GM23338 (cell line): Measurements from ENCODE around the gene RYR2. TPM values are rescaled to one million over a fixed set of nuclear protein-coding genes. Genes with fewer than 3 reads are reported as not detected.

ENCODE experiments used
- ATAC-seq: fragments of 200-7000 bp; cut with Tn5 transposase; 3 replicates; pipeline ENCODE4 v1.9.1; 2020
- DNase-seq: peaks from one replicate; pipeline ENCODE4 v3.0.0-alpha.2; 2015; ENCODE audit warnings: low spot score
- H2AFZ ChIP-seq: fragments of 200-600 bp; sonication (generic); 2 replicates; pipeline ENCODE4 v1.8.0; 2016; ENCODE audit warnings: antibody characterized with exemption, mild to moderate bottlenecking, moderate library complexity
- H3F3A ChIP-seq: fragments of 200-600 bp; sonication (generic); replicated peaks from 2 replicates; pipeline ENCODE4 v1.8.0; 2017; ENCODE audit warnings: antibody characterized with exemption, mixed run types, low read depth
- H3K27ac ChIP-seq: fragments of 200-600 bp; sonication (generic); 2 replicates; pipeline ENCODE4 v1.6.1; 2016; ENCODE audit warnings: low read depth
- H3K27me3 ChIP-seq: fragments of 200-600 bp; sonication (generic); 2 replicates; pipeline ENCODE4 v1.8.0; 2016; ENCODE audit warnings: mild to moderate bottlenecking, mixed run types, moderate library complexity; ENCODE audit not compliant: insufficient read depth
- H3K36me3 ChIP-seq: fragments of 200-600 bp; sonication (generic); 2 replicates; pipeline ENCODE4 v1.8.0; 2016; ENCODE audit warnings: mild to moderate bottlenecking; ENCODE audit not compliant: insufficient read depth
- H3K4me1 ChIP-seq: fragments of 200-600 bp; sonication (generic); 2 replicates; pipeline ENCODE4 v1.8.0; 2016; ENCODE audit warnings: mild to moderate bottlenecking, moderate library complexity; ENCODE audit not compliant: insufficient read depth
- H3K4me2 ChIP-seq: fragments of 200-600 bp; sonication (generic); 2 replicates; pipeline ENCODE4 v1.7.1; 2017; ENCODE audit warnings: mixed run types
- H3K4me3 ChIP-seq: fragments of 200-600 bp; sonication (generic); 2 replicates; pipeline ENCODE4 v1.6.1; 2016; ENCODE audit warnings: mixed run types
- H3K79me2 ChIP-seq: fragments of 200-600 bp; sonication (generic); replicated peaks from 2 replicates; pipeline ENCODE4 v1.8.0; 2017; ENCODE audit warnings: mild to moderate bottlenecking; ENCODE audit not compliant: insufficient read depth
- H3K9me2 ChIP-seq: fragments of 200-600 bp; sonication (generic); 2 replicates; pipeline ENCODE4 v1.8.0; 2017; ENCODE audit not compliant: insufficient read depth
- H4K20me1 ChIP-seq: fragments of 200-600 bp; sonication (generic); replicated peaks from 2 replicates; pipeline ENCODE4 v1.8.0; 2017; ENCODE audit warnings: mild to moderate bottlenecking; ENCODE audit not compliant: insufficient read depth
- H3K27ac Mint-ChIP-seq: 2 replicates; pipeline ENCODE4 v1.8.0; 2020; ENCODE audit warnings: inconsistent platforms, mild to moderate bottlenecking, moderate library complexity, mixed read lengths
- H3K27me3 Mint-ChIP-seq: 3 replicates; pipeline ENCODE4 v1.8.0; 2022; ENCODE audit warnings: low read depth, mild to moderate bottlenecking, moderate library complexity, mixed read lengths, inconsistent platforms; ENCODE audit not compliant: insufficient read depth, poor library complexity
- H3K36me3 Mint-ChIP-seq: 3 replicates; pipeline ENCODE4 v1.8.0; 2021; ENCODE audit warnings: low read depth, mild to moderate bottlenecking, inconsistent platforms, moderate library complexity, mixed read lengths
- H3K4me1 Mint-ChIP-seq: 3 replicates; pipeline ENCODE4 v1.8.0; 2020; ENCODE audit warnings: mild to moderate bottlenecking, inconsistent platforms, mixed read lengths
- H3K4me3 Mint-ChIP-seq: 3 replicates; pipeline ENCODE4 v1.8.0; 2021; ENCODE audit warnings: moderate library complexity, mild to moderate bottlenecking, inconsistent platforms, mixed read lengths
- H3K9me3 Mint-ChIP-seq: 3 replicates; pipeline ENCODE4 v1.8.0; 2020; ENCODE audit warnings: moderate library complexity, mild to moderate bottlenecking, inconsistent platforms, mixed read lengths
- CREB1 ChIP-seq: fragments of 250-450 bp; sonication (Bioruptor Pico); IDR thresholded peaks from 2 replicates; pipeline ENCODE4 v1.5.0; 2020; ENCODE audit warnings: low read depth, mild to moderate bottlenecking, moderate library complexity
- CTCF ChIP-seq, 2 experiments: fragments of 200-600 bp in 1 of 2; sonication (generic) in 1 of 2; conservative IDR thresholded peaks; 2 replicates each; pipeline versions ENCODE4 v1.5.1 to v1.6.1; 2016 to 2017; ENCODE audit warnings: antibody characterized with exemption in 2 of 2, low read depth in 2 of 2, mild to moderate bottlenecking in 2 of 2, moderate library complexity in 1 of 2
- ETS1 ChIP-seq: IDR thresholded peaks from 2 replicates; pipeline ENCODE4 v1.6.1; 2016; ENCODE audit warnings: antibody characterized with exemption
- EZH2phosphoT487 ChIP-seq: fragments of 200-600 bp; sonication (generic); IDR thresholded peaks from one replicate; pipeline ENCODE4 v1.8.1; 2018; ENCODE audit warnings: antibody characterized with exemption; ENCODE audit not compliant: unreplicated experiment
- JUNB ChIP-seq: IDR thresholded peaks from one replicate; pipeline ENCODE4 v1.6.1; 2016; ENCODE audit warnings: antibody characterized with exemption; ENCODE audit not compliant: unreplicated experiment
- NANOG ChIP-seq: IDR thresholded peaks from 2 replicates; pipeline ENCODE4 v1.6.1; 2016; ENCODE audit warnings: antibody characterized with exemption, borderline replicate concordance
- POLR2AphosphoS5 ChIP-seq: IDR thresholded peaks from 2 replicates; pipeline ENCODE4 v1.6.1; 2016; ENCODE audit warnings: antibody characterized with exemption, low read depth
- STAT1 ChIP-seq: IDR thresholded peaks from one replicate; pipeline ENCODE4 v1.6.1; 2016; ENCODE audit warnings: antibody characterized with exemption; ENCODE audit not compliant: unreplicated experiment
- ZNF114 ChIP-seq: fragments of 250-450 bp; sonication (Bioruptor Pico); IDR thresholded peaks from 2 replicates; pipeline ENCODE4 v1.5.0; 2020; ENCODE audit warnings: mild to moderate bottlenecking, moderate library complexity
- polyA plus RNA-seq: library from polyadenylated mRNA; unstranded; fragments of >200 nt; fragmentation: Nextera tagmentation; extraction: Ambion mirVana; gene quantifications from 2 replicates; pipeline ENCODE4 v1.2.1, GENCODE V29; 2016
- total RNA-seq: library from RNA; depleted of rRNA; stranded (reverse); fragments of >200 nt; shearing (Covaris generic); gene quantifications from 2 replicates; pipeline ENCODE4 v1.2.3, GENCODE V29; 2014
- TF ChIP-seq, protein P1 (sequence below): IDR thresholded peaks from one replicate; pipeline ENCODE4 v1.6.1; 2018; ENCODE audit warnings: antibody characterized with exemption; ENCODE audit not compliant: unreplicated experiment

RYR2 gene
- total and polyA plus RNA-seq, 2 experiments from 2014 or later, result 8.9 to 10.0 TPM

GRCh38 chr1:237760951-237761350 lies 719.0 kb downstream of the RYR2 start:
- Histone ChIP-seq H3K79me2 (no peaks in the 10 kb centered on the region), H3F3A (no peaks in the 10 kb centered on the region), H3K4me3 (no peak overlapping the region), H3K4me2 (no peak overlapping the region), H3K27ac (no peak overlapping the region), H3K27me3 (no peaks in the 10 kb centered on the region), H3K9me2 (no peaks in the 10 kb centered on the region), H3K4me1 (no peaks in the 10 kb centered on the region), H2AFZ (no peak overlapping the region), H3K36me3 (no peaks in the 10 kb centered on the region), H4K20me1 (no peaks in the 10 kb centered on the region)
- TF ChIP-seq, protein P1, sequence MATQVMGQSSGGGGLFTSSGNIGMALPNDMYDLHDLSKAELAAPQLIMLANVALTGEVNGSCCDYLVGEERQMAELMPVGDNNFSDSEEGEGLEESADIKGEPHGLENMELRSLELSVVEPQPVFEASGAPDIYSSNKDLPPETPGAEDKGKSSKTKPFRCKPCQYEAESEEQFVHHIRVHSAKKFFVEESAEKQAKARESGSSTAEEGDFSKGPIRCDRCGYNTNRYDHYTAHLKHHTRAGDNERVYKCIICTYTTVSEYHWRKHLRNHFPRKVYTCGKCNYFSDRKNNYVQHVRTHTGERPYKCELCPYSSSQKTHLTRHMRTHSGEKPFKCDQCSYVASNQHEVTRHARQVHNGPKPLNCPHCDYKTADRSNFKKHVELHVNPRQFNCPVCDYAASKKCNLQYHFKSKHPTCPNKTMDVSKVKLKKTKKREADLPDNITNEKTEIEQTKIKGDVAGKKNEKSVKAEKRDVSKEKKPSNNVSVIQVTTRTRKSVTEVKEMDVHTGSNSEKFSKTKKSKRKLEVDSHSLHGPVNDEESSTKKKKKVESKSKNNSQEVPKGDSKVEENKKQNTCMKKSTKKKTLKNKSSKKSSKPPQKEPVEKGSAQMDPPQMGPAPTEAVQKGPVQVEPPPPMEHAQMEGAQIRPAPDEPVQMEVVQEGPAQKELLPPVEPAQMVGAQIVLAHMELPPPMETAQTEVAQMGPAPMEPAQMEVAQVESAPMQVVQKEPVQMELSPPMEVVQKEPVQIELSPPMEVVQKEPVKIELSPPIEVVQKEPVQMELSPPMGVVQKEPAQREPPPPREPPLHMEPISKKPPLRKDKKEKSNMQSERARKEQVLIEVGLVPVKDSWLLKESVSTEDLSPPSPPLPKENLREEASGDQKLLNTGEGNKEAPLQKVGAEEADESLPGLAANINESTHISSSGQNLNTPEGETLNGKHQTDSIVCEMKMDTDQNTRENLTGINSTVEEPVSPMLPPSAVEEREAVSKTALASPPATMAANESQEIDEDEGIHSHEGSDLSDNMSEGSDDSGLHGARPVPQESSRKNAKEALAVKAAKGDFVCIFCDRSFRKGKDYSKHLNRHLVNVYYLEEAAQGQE, result no peak
- TF ChIP-seq POLR2AphosphoS5 (no peak), CTCF (conservative IDR thresholded peaks at IDR 0.05; ENCODE audit: low read depth in 2 of 2) (no peak), ZNF114 (CRISPR knock-in tag) (no peak), JUNB (no peak), NANOG (no peak), EZH2phosphoT487 (no peak), CREB1 (CRISPR knock-in tag) (no peak)
- DNase-seq (no peak), ATAC-seq (no peak)
- H3K4me1 Mint-ChIP-seq, result peaks cover 4% of the 10 kb centered on the region; the same call in 2 of the 3 replicates
- H3K27ac Mint-ChIP-seq, result no peak overlapping the region
- no peaks in the 10 kb centered on the region for H3K27me3 Mint-ChIP-seq
- H3K36me3 Mint-ChIP-seq, result no peaks in the 10 kb centered on the region
- no peak overlapping the region for H3K4me3 Mint-ChIP-seq
- no peaks in the 10 kb centered on the region for H3K9me3 Mint-ChIP-seq

DNA sequence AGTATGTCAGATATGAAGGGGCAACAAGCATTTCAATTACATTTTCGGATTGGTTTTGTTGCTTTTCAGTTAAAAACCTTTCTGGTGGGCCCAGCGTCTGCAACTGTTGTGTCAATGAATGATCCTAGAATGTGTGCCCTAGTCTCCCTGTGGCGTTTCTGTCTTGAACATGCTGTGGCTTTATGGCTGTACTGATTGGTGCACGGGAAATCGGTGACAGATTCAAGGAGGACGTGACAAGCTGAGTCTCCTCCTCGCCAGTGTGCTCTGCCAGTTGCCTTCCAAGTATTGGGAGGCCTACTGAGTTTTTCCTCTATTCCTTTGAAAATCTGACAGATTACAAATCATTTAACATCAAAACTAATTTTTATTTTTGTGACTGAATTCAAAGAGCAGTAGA lies 721.2 kb downstream of the RYR2 start:
- Histone ChIP-seq H4K20me1 (no peaks in the 10 kb centered on the region), H3K36me3 (no peaks in the 10 kb centered on the region), H3K4me1 (no peaks in the 10 kb centered on the region), H3K27ac (no peak overlapping the region), H2AFZ (no peak overlapping the region), H3K4me3 (no peak overlapping the region), H3K9me2 (no peaks in the 10 kb centered on the region), H3K27me3 (no peaks in the 10 kb centered on the region), H3F3A (no peaks in the 10 kb centered on the region), H3K79me2 (no peaks in the 10 kb centered on the region), H3K4me2 (no peak overlapping the region)
- Mint-ChIP-seq H3K4me3 (no peak overlapping the region), H3K9me3 (no peaks in the 10 kb centered on the region), H3K4me1 (peaks cover 4% of the 10 kb centered on the region; the same call in 2 of the 3 replicates), H3K27ac (no peak overlapping the region), H3K27me3 (no peaks in the 10 kb centered on the region), H3K36me3 (no peaks in the 10 kb centered on the region)
- DNase-seq (no peak), ATAC-seq (no peak)
- TF ChIP-seq CREB1 (CRISPR knock-in tag), result no peak
- TF ChIP-seq STAT1, result no peak
- TF ChIP-seq, protein P1, result no peak
- no peak for TF ChIP-seq ETS1
